Erythroblast (primary cell): ENCODE measurements around the gene TMEM217.

Experiments
- GATA1 ChIP-seq: IDR thresholded peaks from 2 replicates; pipeline ENCODE4 v1.6.1; 2011; ENCODE audit warnings: low read depth, mild to moderate bottlenecking, control low read depth, low read length, moderate library complexity
- POLR2A ChIP-seq: IDR thresholded peaks from 2 replicates; pipeline ENCODE4 v1.6.1; 2011; ENCODE audit warnings: mild to moderate bottlenecking, low read length

GRCh38 chr6:37170273-37171200, 87.4 kb downstream of the TMEM217 start:
- TF ChIP-seq POLR2A = peak; percentile 91
- no peak for TF ChIP-seq GATA1
